Measurements from ENCODE around the gene OPCML. TPM values are rescaled to one million over a fixed set of nuclear protein-coding genes. Genes with fewer than 3 reads are reported as not detected.

OPCML gene
- total RNA-seq, 2 donors from 2014 or later, result 0.04 TPM; not detected in 1

DNA sequence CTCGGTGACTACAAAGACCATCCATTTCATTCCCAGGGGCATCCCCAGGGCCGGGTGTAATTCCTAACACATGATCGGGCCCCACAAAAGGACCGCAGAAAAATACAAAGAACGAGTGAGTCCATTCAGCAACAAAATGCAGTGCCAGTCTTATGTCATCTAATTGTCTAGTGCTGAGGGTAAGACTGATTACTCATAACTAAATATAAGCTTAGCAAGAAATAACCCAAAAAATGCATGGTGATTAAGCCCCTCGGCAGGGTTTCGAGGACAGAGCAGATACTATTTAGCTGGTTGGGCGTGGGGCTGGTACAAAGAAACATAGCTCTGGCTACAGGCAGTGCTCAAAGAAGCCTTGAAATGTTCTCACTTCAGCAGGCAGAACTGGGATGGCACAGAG lies 1078.9 kb downstream of the OPCML start:
- H3K4me1 ChIP-seq, result no peaks in the 10 kb centered on the region
- no peak overlapping the region for H3K4me3 ChIP-seq
- H3K9me3 ChIP-seq, result no peaks in the 10 kb centered on the region
- TF ChIP-seq, protein P1, sequence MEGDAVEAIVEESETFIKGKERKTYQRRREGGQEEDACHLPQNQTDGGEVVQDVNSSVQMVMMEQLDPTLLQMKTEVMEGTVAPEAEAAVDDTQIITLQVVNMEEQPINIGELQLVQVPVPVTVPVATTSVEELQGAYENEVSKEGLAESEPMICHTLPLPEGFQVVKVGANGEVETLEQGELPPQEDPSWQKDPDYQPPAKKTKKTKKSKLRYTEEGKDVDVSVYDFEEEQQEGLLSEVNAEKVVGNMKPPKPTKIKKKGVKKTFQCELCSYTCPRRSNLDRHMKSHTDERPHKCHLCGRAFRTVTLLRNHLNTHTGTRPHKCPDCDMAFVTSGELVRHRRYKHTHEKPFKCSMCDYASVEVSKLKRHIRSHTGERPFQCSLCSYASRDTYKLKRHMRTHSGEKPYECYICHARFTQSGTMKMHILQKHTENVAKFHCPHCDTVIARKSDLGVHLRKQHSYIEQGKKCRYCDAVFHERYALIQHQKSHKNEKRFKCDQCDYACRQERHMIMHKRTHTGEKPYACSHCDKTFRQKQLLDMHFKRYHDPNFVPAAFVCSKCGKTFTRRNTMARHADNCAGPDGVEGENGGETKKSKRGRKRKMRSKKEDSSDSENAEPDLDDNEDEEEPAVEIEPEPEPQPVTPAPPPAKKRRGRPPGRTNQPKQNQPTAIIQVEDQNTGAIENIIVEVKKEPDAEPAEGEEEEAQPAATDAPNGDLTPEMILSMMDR (IDR thresholded peaks at IDR 0.05), result no peak
- no peaks in the 10 kb centered on the region for H3K27me3 ChIP-seq
- no peak overlapping the region for H3K27ac ChIP-seq
- DNase-seq (ENCODE audit: low spot score), result no peak
- no peaks in the 10 kb centered on the region for H3K36me3 ChIP-seq

DNA sequence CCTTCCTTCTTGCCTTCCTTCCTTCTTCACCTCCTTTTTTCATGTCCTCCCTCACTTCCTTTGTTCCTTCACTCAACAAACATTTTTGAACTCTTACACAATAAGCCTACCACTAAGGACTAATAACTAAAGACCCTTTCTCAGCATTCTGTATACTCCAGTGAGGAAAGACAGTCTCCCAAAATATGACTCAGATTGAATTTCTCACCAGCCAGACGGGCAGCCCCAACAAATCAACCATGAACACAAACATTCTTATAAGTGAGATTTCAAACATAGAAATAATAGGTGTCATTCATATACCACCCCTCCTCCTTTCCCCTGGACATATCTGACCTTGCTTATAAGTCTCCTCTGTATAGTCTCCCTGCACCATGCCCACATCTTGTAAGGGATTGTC lies 1079.7 kb downstream of the OPCML start:
- no peaks in the 10 kb centered on the region for H3K27me3 ChIP-seq
- DNase-seq (ENCODE audit: low spot score), result no peak
- H3K4me1 ChIP-seq, result no peaks in the 10 kb centered on the region
- H3K9me3 ChIP-seq, result no peaks in the 10 kb centered on the region
- no peak overlapping the region for H3K27ac ChIP-seq
- TF ChIP-seq, protein P1 (IDR thresholded peaks at IDR 0.05), result no peak
- H3K4me3 ChIP-seq, result no peak overlapping the region
- no peaks in the 10 kb centered on the region for H3K36me3 ChIP-seq

DNA sequence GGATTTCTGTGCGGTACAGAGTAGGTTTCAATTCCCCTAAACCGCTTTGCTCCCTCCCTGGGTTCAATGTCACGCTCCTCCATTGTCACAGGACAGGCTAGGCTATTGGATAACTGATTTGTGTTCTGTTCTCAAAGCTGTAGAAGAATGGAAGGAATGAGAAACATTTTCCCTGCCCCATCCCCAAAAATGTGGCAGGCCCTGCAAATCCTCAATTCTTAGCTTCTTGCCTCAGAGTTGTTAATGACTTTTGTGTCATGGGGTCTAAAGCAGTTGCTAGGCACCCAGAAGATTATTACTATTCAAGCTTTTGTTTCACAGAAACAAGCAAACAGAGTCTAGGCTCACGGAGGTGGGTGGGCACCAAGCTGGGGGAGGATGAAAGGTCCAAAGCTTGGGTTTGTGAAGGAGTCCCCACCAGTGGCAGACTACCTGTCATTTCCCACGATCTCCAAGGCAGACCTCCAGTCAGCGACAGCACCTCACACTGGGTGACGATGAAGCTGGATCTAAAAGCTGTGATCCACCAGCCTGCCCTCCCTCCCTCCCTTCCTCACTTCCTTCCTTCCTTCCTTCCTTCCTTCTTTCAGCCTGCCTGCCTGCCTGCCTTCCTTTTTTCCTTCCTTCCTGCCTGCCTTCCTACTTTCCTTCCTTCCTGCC lies 1080.2 kb downstream of the OPCML start:
- no peak for DNase-seq (ENCODE audit: low spot score)
- no peak overlapping the region for H3K27ac ChIP-seq
- H3K9me3 ChIP-seq, result no peaks in the 10 kb centered on the region
- H3K4me3 ChIP-seq, result no peak overlapping the region
- H3K4me1 ChIP-seq, result no peaks in the 10 kb centered on the region
- no peaks in the 10 kb centered on the region for H3K27me3 ChIP-seq
- no peaks in the 10 kb centered on the region for H3K36me3 ChIP-seq
- TF ChIP-seq, protein P1 (IDR thresholded peaks at IDR 0.05), result no peak

DNA sequence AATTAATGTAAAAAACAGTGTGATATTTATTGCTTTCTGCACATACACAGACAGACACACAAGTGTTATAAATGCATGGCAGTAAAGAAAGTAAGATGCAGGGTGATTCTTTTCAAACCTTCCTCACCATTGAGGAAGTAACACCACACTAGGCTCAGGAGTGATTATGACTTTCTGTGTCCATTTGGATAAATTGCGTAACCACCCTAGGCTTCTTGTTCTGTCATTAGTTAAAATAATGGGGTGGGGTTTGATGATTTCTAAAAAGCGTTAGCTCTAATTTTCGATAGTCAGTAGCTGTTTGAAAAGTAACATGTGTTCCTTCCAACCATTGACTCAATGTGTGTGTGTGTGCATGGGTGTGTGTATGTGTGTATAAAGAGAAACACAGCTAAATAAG lies 1081.7 kb downstream of the OPCML start:
- TF ChIP-seq, protein P1 (IDR thresholded peaks at IDR 0.05), result no peak
- H3K9me3 ChIP-seq, result no peaks in the 10 kb centered on the region
- H3K36me3 ChIP-seq, result no peaks in the 10 kb centered on the region
- DNase-seq (ENCODE audit: low spot score), result no peak
- H3K4me3 ChIP-seq, result no peak overlapping the region
- no peaks in the 10 kb centered on the region for H3K27me3 ChIP-seq
- no peaks in the 10 kb centered on the region for H3K4me1 ChIP-seq
- no peak overlapping the region for H3K27ac ChIP-seq

DNA sequence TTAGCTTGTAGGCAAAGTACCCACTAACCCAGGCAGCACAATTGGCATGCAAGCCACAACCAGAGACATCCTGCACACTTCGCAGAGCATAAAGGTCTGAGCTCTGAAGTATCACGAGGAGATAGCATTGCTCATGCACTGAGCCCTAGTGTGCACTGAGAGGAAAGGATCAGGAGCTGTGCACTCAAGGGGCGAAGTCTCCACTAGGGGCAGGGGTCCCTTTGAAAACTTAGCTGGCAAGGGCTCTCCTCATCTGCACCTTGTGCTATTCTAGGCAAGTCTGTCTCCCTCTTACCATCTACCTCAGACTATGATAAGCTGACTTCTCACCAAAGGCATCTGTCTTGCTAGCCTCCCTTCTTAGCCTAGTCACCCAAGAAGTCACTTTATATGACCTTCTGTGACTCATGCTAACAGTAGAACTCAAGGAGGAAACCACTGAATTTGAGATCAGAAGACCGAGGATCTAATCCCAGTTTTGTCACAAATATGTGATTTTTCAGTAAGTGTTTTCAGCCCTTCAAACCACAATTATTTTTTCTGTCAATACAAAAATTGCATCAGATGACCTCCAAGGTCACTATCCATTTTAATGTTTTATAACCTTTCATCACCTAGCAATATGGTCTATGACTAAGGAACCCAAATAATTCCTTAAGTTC lies 1083.8 kb downstream of the OPCML start:
- TF ChIP-seq, protein P1 (IDR thresholded peaks at IDR 0.05), result no peak
- no peak overlapping the region for H3K27ac ChIP-seq
- no peaks in the 10 kb centered on the region for H3K4me1 ChIP-seq
- no peak for DNase-seq (ENCODE audit: low spot score)
- H3K4me3 ChIP-seq, result no peak overlapping the region
- no peaks in the 10 kb centered on the region for H3K36me3 ChIP-seq
- no peaks in the 10 kb centered on the region for H3K9me3 ChIP-seq
- H3K27me3 ChIP-seq, result no peaks in the 10 kb centered on the region
